HCT116 (cell line): ENCODE results near the gene CYP1A2. TPM values are rescaled to one million over a fixed set of nuclear protein-coding genes. Genes with fewer than 3 reads are reported as not detected.

Experiments used
- ATAC-seq: fragments of 200-7000 bp; cut with Tn5 transposase; 2 replicates; pipeline ENCODE4 v1.9.1; 2020; ENCODE audit warnings: mild to moderate bottlenecking, moderate library complexity
- BruUV-seq: library from RNA; stranded (reverse); fragments of 400-500 nt; replicated peaks from 2 replicates; lab custom pipeline; 2021; lab: Mats Ljungman, UMichigan
- CTCF ChIA-PET: fragments of 300-600 bp; sonication (Branson Sonifier 250); formaldehyde crosslinking; loops from one replicate; lab custom pipeline; 2021; ENCODE audit warnings: antibody characterized with exemption; lab: Charles Lee
- POLR2A ChIA-PET: fragments of 300-600, 350-600 bp; sonication (Branson Sonifier 250); formaldehyde crosslinking; loops from one replicate; lab custom pipeline; 2021; ENCODE audit warnings: antibody characterized with exemption; lab: Charles Lee
- RAD21 ChIA-PET, 2 experiments: fragments of 300-600 bp; sonication (Branson Sonifier 250); formaldehyde crosslinking; loops; one replicate each; lab custom pipeline; 2023; ENCODE audit warnings: low total read pairs in 2 of 2; ENCODE audit not compliant: uncharacterized antibody in 2 of 2, unreplicated experiment in 2 of 2, low non-redundant PET in 1 of 2; lab: Charles Lee
- DNase-seq: peaks from one replicate; pipeline ENCODE4 v3.0.0-alpha.2; 2010; ENCODE audit warnings: low read depth, low spot score
- H2AFZ ChIP-seq: fragments of 200-600 bp; shearing (Covaris generic), sonication (generic); 2 replicates; pipeline ENCODE4 v1.6.1; 2017; ENCODE audit warnings: low read depth, mixed run types, mixed read lengths, antibody characterized with exemption, low read length; ENCODE audit not compliant: poor library complexity, severe bottlenecking
- H3K27ac ChIP-seq: 2 replicates; pipeline ENCODE4 v1.5.1; 2012; ENCODE audit warnings: low read depth, low read length
- H3K27me3 ChIP-seq: fragments of 200-600 bp; sonication (generic); 2 replicates; pipeline ENCODE4 v1.6.1; 2016; ENCODE audit warnings: mixed run types, low read length, mixed read lengths; ENCODE audit not compliant: insufficient read depth
- H3K36me3 ChIP-seq, 2 experiments: fragments of 200-500 bp in 1 of 2; fragments of 200-600 bp in 1 of 2; sonication (Bioruptor generic) in 1 of 2; sonication (generic) in 1 of 2; 2 replicates each; pipeline versions ENCODE4 v1.5.1 to v1.6.1; 2014 to 2016; ENCODE audit warnings: low read length in 2 of 2, inconsistent platforms in 1 of 2, mixed read lengths in 1 of 2, mixed run types in 1 of 2; ENCODE audit not compliant: insufficient read depth in 2 of 2, control insufficient read depth in 1 of 2
- H3K4me1 ChIP-seq, 2 experiments: fragments of 200-600 bp in 1 of 2; sonication (generic) in 1 of 2; 2 replicates each; pipeline versions ENCODE4 v1.5.1 to v1.6.1; 2012 to 2017; ENCODE audit warnings: low read length in 2 of 2, inconsistent platforms in 1 of 2, mild to moderate bottlenecking in 1 of 2, mixed read lengths in 1 of 2, mixed run types in 1 of 2, moderate library complexity in 1 of 2; ENCODE audit not compliant: insufficient read depth in 2 of 2, control insufficient read depth in 1 of 2
- H3K4me2 ChIP-seq: fragments of 200-600 bp; sonication (generic); 2 replicates; pipeline ENCODE4 v1.6.1; 2017; ENCODE audit warnings: mixed run types, low read length, mixed read lengths
- H3K4me3 ChIP-seq, 2 experiments: fragments of 200-600 bp in 1 of 2; sonication (generic) in 1 of 2; replicated peaks in 1 of 2; 2 replicates each; pipeline ENCODE4 v1.5.1; 2011 to 2016; ENCODE audit warnings: low read length in 2 of 2, control low read depth in 1 of 2, low read depth in 1 of 2, mild to moderate bottlenecking in 1 of 2, mixed read lengths in 1 of 2, mixed run types in 1 of 2
- H3K79me2 ChIP-seq: fragments of 200-600 bp; sonication (generic); 2 replicates; pipeline ENCODE4 v1.6.1; 2017; ENCODE audit warnings: mild to moderate bottlenecking, mixed run types, low read length, moderate library complexity, mixed read lengths; ENCODE audit not compliant: insufficient read depth
- H3K9ac ChIP-seq: fragments of 200-600 bp; sonication (generic); 2 replicates; pipeline ENCODE4 v1.6.1; 2016; ENCODE audit warnings: low read length, mixed read lengths
- H3K9me2 ChIP-seq: fragments of 200-600 bp; sonication (generic), shearing (Covaris generic); 2 replicates; pipeline ENCODE4 v1.6.1; 2017; ENCODE audit warnings: mixed run types, mild to moderate bottlenecking, moderate library complexity; ENCODE audit not compliant: insufficient read depth
- H3K9me3 ChIP-seq, 2 experiments: fragments of 200-500 bp in 1 of 2; fragments of 200-600 bp in 1 of 2; sonication (Bioruptor generic) in 1 of 2; sonication (generic) in 1 of 2; 2 replicates each; pipeline ENCODE4 v1.6.1; 2014 to 2017; ENCODE audit warnings: low read length in 2 of 2, mixed read lengths in 2 of 2, inconsistent platforms in 1 of 2, low read depth in 1 of 2, mild to moderate bottlenecking in 1 of 2, mixed run types in 1 of 2, moderate library complexity in 1 of 2; ENCODE audit not compliant: control insufficient read depth in 1 of 2, insufficient read depth in 1 of 2
- H4K20me1 ChIP-seq: fragments of 200-600 bp; sonication (generic), shearing (Covaris generic); 2 replicates; pipeline ENCODE4 v1.6.1; 2017; ENCODE audit warnings: mixed run types, mild to moderate bottlenecking, moderate library complexity; ENCODE audit not compliant: insufficient read depth
- ATF3 ChIP-seq: IDR thresholded peaks from 2 replicates; pipeline ENCODE4 v1.6.1; 2012
- CEBPB ChIP-seq: IDR thresholded peaks from 2 replicates; pipeline ENCODE4 v1.6.1; 2012; ENCODE audit warnings: low read depth
- CTCF ChIP-seq, 3 experiments: fragments of 200-600 bp in 1 of 3; sonication (generic) in 1 of 3; IDR thresholded peaks in 2 of 3; conservative IDR thresholded peaks in 1 of 3; 2 replicates each; pipeline ENCODE4 v1.5.1; 2012 to 2017; ENCODE audit warnings: low read depth in 2 of 3, low read length in 2 of 3, antibody characterized with exemption in 1 of 3, borderline replicate concordance in 1 of 3, control low read depth in 1 of 3, mild to moderate bottlenecking in 1 of 3, mixed read lengths in 1 of 3, mixed run types in 1 of 3, moderate library complexity in 1 of 3; ENCODE audit not compliant: insufficient read depth in 1 of 3
- EGR1 ChIP-seq: IDR thresholded peaks from 2 replicates; pipeline ENCODE4 v1.6.1; 2012; ENCODE audit warnings: low read depth
- EZH2 ChIP-seq: fragments of 200-600 bp; sonication (generic); IDR thresholded peaks from 2 replicates; pipeline ENCODE4 v1.6.1; 2017; ENCODE audit warnings: antibody characterized with exemption, mixed run types
- EZH2phosphoT487 ChIP-seq: fragments of 200-600 bp; IDR thresholded peaks from 2 replicates; pipeline ENCODE4 v1.6.1; 2018; ENCODE audit warnings: antibody characterized with exemption, borderline replicate concordance
- JUND ChIP-seq: IDR thresholded peaks from 2 replicates; pipeline ENCODE4 v1.6.1; 2012
- POLR2A ChIP-seq: IDR thresholded peaks from 2 replicates; pipeline ENCODE4 v1.7.0; 2011; ENCODE audit warnings: borderline replicate concordance; ENCODE audit not compliant: insufficient read depth, insufficient read length; ENCODE audit errors: extremely low read depth
- POLR2AphosphoS5 ChIP-seq: IDR thresholded peaks from 2 replicates; pipeline ENCODE4 v1.6.1; 2011; ENCODE audit warnings: mild to moderate bottlenecking, low read depth, low read length, moderate library complexity
- RAD21 ChIP-seq: IDR thresholded peaks from 2 replicates; pipeline ENCODE4 v1.6.1; 2012; ENCODE audit warnings: low read depth, mild to moderate bottlenecking
- SIN3A ChIP-seq: IDR thresholded peaks from 2 replicates; pipeline ENCODE4 v1.6.1; 2012; ENCODE audit warnings: low read depth
- SP1 ChIP-seq: IDR thresholded peaks from 2 replicates; pipeline ENCODE4 v1.6.1; 2012; ENCODE audit warnings: low read depth
- TCF7L2 ChIP-seq: IDR thresholded peaks from 2 replicates; pipeline ENCODE4 v1.7.0; 2011; ENCODE audit warnings: borderline replicate concordance, inconsistent platforms; ENCODE audit not compliant: insufficient read depth, insufficient read length; ENCODE audit errors: extremely low read depth
- YY1 ChIP-seq: IDR thresholded peaks from 2 replicates; pipeline ENCODE4 v1.6.1; 2011; ENCODE audit warnings: low read length, low read depth, moderate library complexity, mild to moderate bottlenecking; ENCODE audit not compliant: insufficient replicate concordance; ENCODE audit errors: extremely low read depth
- intact Hi-C: fragments of 100-400 bp; cut with micrococcal nuclease; formaldehyde crosslinking; loops from 2 replicates; pipeline ENCODE4 v1.10.0; 2022
- total RNA-seq: library from RNA; stranded (reverse); gene quantifications from one replicate; pipeline ENCODE4 v1.2.1, GENCODE V29; 2021; ENCODE audit not compliant: unreplicated experiment
- TF ChIP-seq, protein P1 (sequence below): IDR thresholded peaks from 2 replicates; pipeline ENCODE4 v1.6.1; 2012; ENCODE audit warnings: low read depth

Gene CYP1A2
- total RNA-seq, 1 experiment from 2014 or later, result not detected

DNA sequence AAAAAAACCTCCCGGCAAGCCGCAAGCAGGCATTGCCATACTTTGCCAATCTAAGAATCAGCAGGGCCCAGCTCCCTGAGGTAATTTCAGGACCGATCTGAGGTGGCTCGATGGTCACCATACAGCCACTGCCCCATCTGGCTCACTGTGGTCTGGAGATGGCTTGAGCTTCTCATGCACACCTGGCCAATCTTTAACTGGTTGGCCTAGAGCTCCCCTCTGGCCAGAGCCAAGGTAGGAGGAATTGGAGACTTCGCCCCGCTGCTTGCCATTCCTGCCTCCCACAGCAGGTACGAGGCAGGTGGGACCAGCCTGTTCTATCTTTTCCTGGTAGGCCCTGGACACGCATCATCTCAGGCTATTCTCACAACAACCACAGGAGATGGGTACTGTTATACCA is 10.1 kb downstream of the CYP1A2 start:
- Histone ChIP-seq H3K4me3 (no peak overlapping the region), H3K4me2 (no peak overlapping the region), H3K9me2 (no peaks in the 10 kb centered on the region), H3K9ac (no peak overlapping the region), H3K27ac (no peak overlapping the region), H3K4me1 (no peaks in the 10 kb centered on the region), H2AFZ (no peak overlapping the region), H3K9me3 (no peaks in the 10 kb centered on the region), H3K36me3 (no peaks in the 10 kb centered on the region), H4K20me1 (no peaks in the 10 kb centered on the region), H3K79me2 (no peaks in the 10 kb centered on the region), H3K27me3 (no peaks in the 10 kb centered on the region)
- ChIA-PET CTCF (interaction anchor here (2.2 to 2.3 kb wide), 2 partner anchors 10 to 13 kb away, joined by 13 to 14 read pairs; no protein-coding TSS in a partner anchor), RAD21 (no interaction called here), POLR2A (interaction anchor here (2.5 kb wide), 1 partner anchor 10 kb away, joined by 14 read pairs; no protein-coding TSS in a partner anchor)
- no peak for TF ChIP-seq EZH2
- TF ChIP-seq, protein P1, sequence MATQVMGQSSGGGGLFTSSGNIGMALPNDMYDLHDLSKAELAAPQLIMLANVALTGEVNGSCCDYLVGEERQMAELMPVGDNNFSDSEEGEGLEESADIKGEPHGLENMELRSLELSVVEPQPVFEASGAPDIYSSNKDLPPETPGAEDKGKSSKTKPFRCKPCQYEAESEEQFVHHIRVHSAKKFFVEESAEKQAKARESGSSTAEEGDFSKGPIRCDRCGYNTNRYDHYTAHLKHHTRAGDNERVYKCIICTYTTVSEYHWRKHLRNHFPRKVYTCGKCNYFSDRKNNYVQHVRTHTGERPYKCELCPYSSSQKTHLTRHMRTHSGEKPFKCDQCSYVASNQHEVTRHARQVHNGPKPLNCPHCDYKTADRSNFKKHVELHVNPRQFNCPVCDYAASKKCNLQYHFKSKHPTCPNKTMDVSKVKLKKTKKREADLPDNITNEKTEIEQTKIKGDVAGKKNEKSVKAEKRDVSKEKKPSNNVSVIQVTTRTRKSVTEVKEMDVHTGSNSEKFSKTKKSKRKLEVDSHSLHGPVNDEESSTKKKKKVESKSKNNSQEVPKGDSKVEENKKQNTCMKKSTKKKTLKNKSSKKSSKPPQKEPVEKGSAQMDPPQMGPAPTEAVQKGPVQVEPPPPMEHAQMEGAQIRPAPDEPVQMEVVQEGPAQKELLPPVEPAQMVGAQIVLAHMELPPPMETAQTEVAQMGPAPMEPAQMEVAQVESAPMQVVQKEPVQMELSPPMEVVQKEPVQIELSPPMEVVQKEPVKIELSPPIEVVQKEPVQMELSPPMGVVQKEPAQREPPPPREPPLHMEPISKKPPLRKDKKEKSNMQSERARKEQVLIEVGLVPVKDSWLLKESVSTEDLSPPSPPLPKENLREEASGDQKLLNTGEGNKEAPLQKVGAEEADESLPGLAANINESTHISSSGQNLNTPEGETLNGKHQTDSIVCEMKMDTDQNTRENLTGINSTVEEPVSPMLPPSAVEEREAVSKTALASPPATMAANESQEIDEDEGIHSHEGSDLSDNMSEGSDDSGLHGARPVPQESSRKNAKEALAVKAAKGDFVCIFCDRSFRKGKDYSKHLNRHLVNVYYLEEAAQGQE, result no peak
- no peak for TF ChIP-seq JUND
- no peak for TF ChIP-seq YY1
- no peak for TF ChIP-seq EGR1
- no peak for TF ChIP-seq POLR2AphosphoS5
- ATAC-seq (no peak), DNase-seq (no peak)
- intact Hi-C loops, result no loop called here
- BruUV-seq, result no TSS peak

GRCh38 chr15:74762791-74763150 is 14.1 kb downstream of the CYP1A2 start:
- Histone ChIP-seq H3K79me2 (no peaks in the 10 kb centered on the region), H3K4me1 (no peaks in the 10 kb centered on the region), H3K4me2 (no peak overlapping the region), H3K9ac (no peak overlapping the region), H3K9me2 (no peaks in the 10 kb centered on the region), H3K4me3 (no peak overlapping the region), H2AFZ (no peak overlapping the region), H3K27me3 (no peaks in the 10 kb centered on the region), H3K9me3 (no peaks in the 10 kb centered on the region), H3K36me3 (no peaks in the 10 kb centered on the region), H3K27ac (no peak overlapping the region), H4K20me1 (no peaks in the 10 kb centered on the region)
- no peak for DNase-seq
- BruUV-seq, result no TSS peak
- RAD21 ChIA-PET, result no interaction called here
- intact Hi-C loops, result no loop called here
- POLR2A ChIA-PET, result no interaction called here
- CTCF ChIA-PET, result interaction anchor here (0.8 kb wide), 1 partner anchor 10 kb away, joined by 3 read pairs; no protein-coding TSS in a partner anchor
- no peak for ATAC-seq
- TF ChIP-seq RAD21, result no peak
- no peak for TF ChIP-seq POLR2AphosphoS5
- TF ChIP-seq EZH2, result no peak
- TF ChIP-seq EZH2phosphoT487, result no peak
- TF ChIP-seq JUND, result no peak
- TF ChIP-seq CTCF (IDR thresholded peaks at IDR 0.05 in 2 of 3, conservative IDR thresholded peaks at IDR 0.05 in 1 of 3; ENCODE audit: borderline replicate concordance in 1 of 3, insufficient read depth in 1 of 3, low read depth in 2 of 3, low read length in 2 of 3), result no peak
- TF ChIP-seq TCF7L2, result no peak
- TF ChIP-seq SP1, result no peak
- TF ChIP-seq POLR2A, result no peak
- TF ChIP-seq EGR1, result no peak
- TF ChIP-seq YY1, result no peak
- TF ChIP-seq SIN3A, result no peak
- no peak for TF ChIP-seq CEBPB
- TF ChIP-seq ATF3, result no peak
